Gastroesophageal sphincter (tissue), 3 donors: Measurements from ENCODE around the gene PRKN.

Experiments used
- POLR2A ChIP-seq, 2 donors: fragments of 450-650 bp; IDR thresholded peaks; one replicate each; pipeline ENCODE4 v1.6.1; 2017; ENCODE audit warnings: antibody characterized with exemption in 2 of 2, mild to moderate bottlenecking in 2 of 2, moderate library complexity in 1 of 2
- TF ChIP-seq, protein P1 (sequence below), 4 experiments: fragments of 200-600 bp in 2 of 4; fragments of 450-650 bp in 2 of 4; sonication (generic) in 1 of 4; IDR thresholded peaks; one replicate each; pipeline ENCODE4 v1.5.1; 2017 to 2019; ENCODE audit warnings: antibody characterized with exemption in 4 of 4, mild to moderate bottlenecking in 2 of 4, moderate library complexity in 2 of 4

DNA sequence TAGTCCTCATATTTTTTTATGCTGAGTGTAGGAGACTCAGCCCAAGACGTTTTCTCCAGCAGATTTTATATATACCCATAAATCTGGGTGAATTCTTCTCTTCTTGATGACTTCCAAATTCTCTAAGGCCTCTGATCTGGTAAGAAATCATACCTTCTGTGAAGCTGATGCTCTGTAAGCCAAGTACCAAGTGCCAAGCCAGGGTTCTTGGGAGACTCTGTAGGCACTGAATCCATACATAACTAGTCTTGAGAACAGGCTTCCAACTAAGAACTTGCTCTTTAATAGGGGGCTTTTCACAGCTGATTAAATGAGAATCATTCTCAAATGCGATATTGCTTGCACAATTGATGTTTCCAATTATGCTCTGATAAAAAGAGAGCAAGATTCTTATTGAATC lies 87.6 kb downstream of the PRKN start:
- TF ChIP-seq, protein P1, sequence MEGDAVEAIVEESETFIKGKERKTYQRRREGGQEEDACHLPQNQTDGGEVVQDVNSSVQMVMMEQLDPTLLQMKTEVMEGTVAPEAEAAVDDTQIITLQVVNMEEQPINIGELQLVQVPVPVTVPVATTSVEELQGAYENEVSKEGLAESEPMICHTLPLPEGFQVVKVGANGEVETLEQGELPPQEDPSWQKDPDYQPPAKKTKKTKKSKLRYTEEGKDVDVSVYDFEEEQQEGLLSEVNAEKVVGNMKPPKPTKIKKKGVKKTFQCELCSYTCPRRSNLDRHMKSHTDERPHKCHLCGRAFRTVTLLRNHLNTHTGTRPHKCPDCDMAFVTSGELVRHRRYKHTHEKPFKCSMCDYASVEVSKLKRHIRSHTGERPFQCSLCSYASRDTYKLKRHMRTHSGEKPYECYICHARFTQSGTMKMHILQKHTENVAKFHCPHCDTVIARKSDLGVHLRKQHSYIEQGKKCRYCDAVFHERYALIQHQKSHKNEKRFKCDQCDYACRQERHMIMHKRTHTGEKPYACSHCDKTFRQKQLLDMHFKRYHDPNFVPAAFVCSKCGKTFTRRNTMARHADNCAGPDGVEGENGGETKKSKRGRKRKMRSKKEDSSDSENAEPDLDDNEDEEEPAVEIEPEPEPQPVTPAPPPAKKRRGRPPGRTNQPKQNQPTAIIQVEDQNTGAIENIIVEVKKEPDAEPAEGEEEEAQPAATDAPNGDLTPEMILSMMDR (IDR thresholded peaks at IDR 0.05): no peak
- no peak for TF ChIP-seq POLR2A (IDR thresholded peaks at IDR 0.05)
